NCI-H82 (cell line): Measurements from ENCODE around the gene MARCHF3.

Source experiments
- DNase-seq: peaks from one replicate; lab custom pipeline; 2025; lab: John Stamatoyannopoulos, UW

The MARCHF3 gene

GRCh38 chr5:126983874-126984266, 46.5 kb downstream of the MARCHF3 start:
- DNase-seq, result no peak

GRCh38 chr5:126982926-126983873, 47.2 kb downstream of the MARCHF3 start:
- no peak for DNase-seq

GRCh38 chr5:126982202-126982601, 48.2 kb downstream of the MARCHF3 start:
- DNase-seq, result no peak

- DNase-seq, result no peak
Measured at GRCh38 chr5:126981701-126982100, 48.7 kb downstream of the MARCHF3 start.

- no peak for DNase-seq
Measured at GRCh38 chr5:126981222-126981621, 49.1 kb downstream of the MARCHF3 start.

GRCh38 chr5:126978258-126978657, 52.1 kb downstream of the MARCHF3 start:
- DNase-seq, result no peak

GRCh38 chr5:126976520-126977172, 53.7 kb downstream of the MARCHF3 start:
- DNase-seq, result no peak

- no peak for DNase-seq
Measured at GRCh38 chr5:126975796-126976195, 54.6 kb downstream of the MARCHF3 start.

- DNase-seq, result no peak
Measured at GRCh38 chr5:126973193-126973592, 57.2 kb downstream of the MARCHF3 start.

GRCh38 chr5:126972062-126972895, 58.1 kb downstream of the MARCHF3 start:
- DNase-seq, result no peak

- DNase-seq, result peak; percentile 42
Measured at GRCh38 chr5:126971455-126972031, 58.8 kb downstream of the MARCHF3 start.

GRCh38 chr5:126970517-126971017, 59.8 kb downstream of the MARCHF3 start:
- DNase-seq, result no peak

GRCh38 chr5:126969548-126969947, 60.8 kb downstream of the MARCHF3 start:
- DNase-seq, result no peak

- no peak for DNase-seq
Measured at GRCh38 chr5:126967808-126968466, 62.4 kb downstream of the MARCHF3 start.

GRCh38 chr5:126965487-126965886, 64.9 kb downstream of the MARCHF3 start:
- DNase-seq, result no peak

GRCh38 chr5:126965061-126965475, 65.3 kb downstream of the MARCHF3 start:
- no peak for DNase-seq

GRCh38 chr5:126963822-126964375, 66.5 kb downstream of the MARCHF3 start:
- no peak for DNase-seq

- no peak for DNase-seq
Measured at GRCh38 chr5:126961702-126962101, 68.7 kb downstream of the MARCHF3 start.

- DNase-seq, result no peak
Measured at GRCh38 chr5:126961128-126961527, 69.2 kb downstream of the MARCHF3 start.

GRCh38 chr5:126959188-126959587, 71.2 kb downstream of the MARCHF3 start:
- no peak for DNase-seq

- no peak for DNase-seq
Measured at GRCh38 chr5:126956991-126957390, 73.4 kb downstream of the MARCHF3 start.
